HUES64 (cell line): Measurements from ENCODE around the gene SPG7.

Experiments used
- H3K27ac ChIP-seq: 2 replicates; pipeline ENCODE4 v1.7.0; 2013; ENCODE audit warnings: low read depth, low read length, inconsistent platforms
- H3K27me3 ChIP-seq: 2 replicates; pipeline ENCODE4 v1.6.1; 2013; ENCODE audit warnings: mild to moderate bottlenecking, low read length; ENCODE audit not compliant: insufficient read depth
- H3K36me3 ChIP-seq: 2 replicates; pipeline ENCODE4 v1.6.1; 2013; ENCODE audit warnings: mild to moderate bottlenecking, low read length; ENCODE audit not compliant: insufficient read depth
- H3K4me1 ChIP-seq: 2 replicates; pipeline ENCODE4 v1.6.1; 2013; ENCODE audit warnings: mild to moderate bottlenecking, low read length, moderate library complexity; ENCODE audit not compliant: insufficient read depth
- H3K4me3 ChIP-seq: 2 replicates; pipeline ENCODE4 v1.5.1; 2013; ENCODE audit warnings: mild to moderate bottlenecking, low read length, moderate library complexity
- H3K9ac ChIP-seq: 2 replicates; pipeline ENCODE4 v1.6.1; 2013; ENCODE audit warnings: mild to moderate bottlenecking, low read depth, low read length
- H3K9me3 ChIP-seq: 2 replicates; pipeline ENCODE4 v1.6.1; 2013; ENCODE audit warnings: low read depth, low read length; ENCODE audit not compliant: insufficient read depth
- WGBS: fragments of 150-250, 120-280 bp; methylation state at CpG from one replicate; pipeline ENCODE4 v1.1.7; 2013; ENCODE audit warnings: missing lambda C conversion rate; 5-methylcytosine and 5-hydroxymethylcytosine counted together

The SPG7 gene

DNA sequence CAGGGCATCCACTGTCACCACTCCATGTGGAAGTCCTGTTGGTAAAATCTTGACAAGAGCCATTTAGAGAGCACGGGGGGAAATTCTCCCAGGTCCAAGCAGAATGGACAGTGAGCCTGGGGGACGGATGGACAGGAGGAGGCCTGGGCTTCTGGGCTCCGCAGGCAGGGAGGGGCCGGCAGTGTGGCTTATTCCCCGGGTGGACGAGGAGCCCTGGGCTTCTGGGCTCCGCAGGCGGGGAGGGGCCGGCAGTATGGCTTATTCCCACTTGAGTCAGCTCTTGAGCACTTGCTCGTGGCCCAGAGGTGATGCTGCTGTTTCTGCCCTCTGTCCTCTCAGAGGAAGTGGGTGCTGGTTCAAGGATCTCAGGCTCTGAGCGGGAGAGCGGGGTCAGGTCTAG is 30.1 kb downstream of the SPG7 start:
- 97% methylated on average over 12 of the region's 12 CpGs for WGBS
- no peaks in the 10 kb centered on the region for H3K9me3 ChIP-seq
- no peaks in the 10 kb centered on the region for H3K27me3 ChIP-seq
- H3K36me3 ChIP-seq, result peaks cover 80% of the 10 kb centered on the region
- no peak overlapping the region for H3K27ac ChIP-seq
- no peaks in the 10 kb centered on the region for H3K4me1 ChIP-seq
- H3K4me3 ChIP-seq, result no peak overlapping the region
- no peak overlapping the region for H3K9ac ChIP-seq

- 93% methylated on average over 13 of the region's 13 CpGs for WGBS
- no peak overlapping the region for H3K4me3 ChIP-seq
- H3K4me1 ChIP-seq, result no peaks in the 10 kb centered on the region
- H3K9ac ChIP-seq, result no peak overlapping the region
- peaks cover 76% of the 10 kb centered on the region for H3K36me3 ChIP-seq
- H3K27me3 ChIP-seq, result no peaks in the 10 kb centered on the region
- H3K27ac ChIP-seq, result no peak overlapping the region
- H3K9me3 ChIP-seq, result no peaks in the 10 kb centered on the region
Measured at GRCh38 chr16:89540557-89540956, 32.4 kb downstream of the SPG7 start.

GRCh38 chr16:89541792-89542191 is 33.6 kb downstream of the SPG7 start:
- Histone ChIP-seq H3K27ac (no peak overlapping the region), H3K27me3 (no peaks in the 10 kb centered on the region), H3K36me3 (peaks cover 84% of the 10 kb centered on the region), H3K4me3 (no peak overlapping the region), H3K4me1 (no peaks in the 10 kb centered on the region), H3K9ac (no peak overlapping the region), H3K9me3 (no peaks in the 10 kb centered on the region)
- WGBS, result 95% methylated on average over 21 of the region's 21 CpGs

DNA sequence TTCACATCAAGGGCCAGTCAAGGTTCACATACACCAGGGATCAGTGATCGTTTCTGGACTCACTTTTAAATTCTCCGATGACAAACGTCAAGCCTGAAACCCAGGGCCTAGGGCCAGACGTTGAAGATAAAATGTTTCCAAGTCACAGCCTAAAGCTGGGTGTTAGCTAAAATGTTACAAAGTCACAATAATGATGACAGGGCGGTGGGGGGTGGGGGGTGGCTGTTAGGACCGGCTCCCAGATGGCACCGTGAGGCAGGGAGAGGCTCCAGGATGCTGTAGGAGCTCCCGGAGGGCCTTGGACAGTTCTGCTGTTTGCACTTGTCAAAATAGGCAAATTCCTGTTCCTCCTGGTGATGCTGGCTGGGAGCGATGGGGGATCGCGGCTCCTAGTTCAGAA is 35.9 kb downstream of the SPG7 start:
- Histone ChIP-seq H3K9me3 (no peaks in the 10 kb centered on the region), H3K36me3 (peaks cover 83% of the 10 kb centered on the region), H3K4me3 (no peak overlapping the region), H3K4me1 (no peaks in the 10 kb centered on the region), H3K27me3 (no peaks in the 10 kb centered on the region), H3K9ac (no peak overlapping the region), H3K27ac (no peak overlapping the region)
- 95% methylated on average over 11 of the region's 11 CpGs for WGBS

DNA sequence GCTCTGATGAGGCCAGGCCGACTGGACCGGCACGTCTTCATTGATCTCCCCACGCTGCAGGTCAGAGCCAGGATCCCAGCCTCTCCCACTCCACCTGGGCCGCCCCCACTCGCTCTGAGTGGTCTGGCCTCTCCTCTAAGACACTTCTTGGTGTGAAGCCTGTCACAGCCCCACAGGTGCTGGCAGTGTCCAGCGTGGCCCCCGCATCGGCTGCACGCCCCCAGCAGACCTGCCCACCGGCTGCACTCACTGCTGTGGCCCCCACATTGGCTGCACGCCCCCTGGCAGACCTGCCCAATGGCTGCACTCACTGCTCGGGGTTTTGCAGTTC is 36.5 kb downstream of the SPG7 start:
- Histone ChIP-seq H3K27me3 (no peaks in the 10 kb centered on the region), H3K36me3 (peaks cover 86% of the 10 kb centered on the region), H3K27ac (no peak overlapping the region), H3K4me1 (no peaks in the 10 kb centered on the region), H3K9me3 (no peaks in the 10 kb centered on the region), H3K9ac (no peak overlapping the region), H3K4me3 (no peak overlapping the region)
- 94% methylated on average over 13 of the region's 13 CpGs for WGBS

- H3K27me3 ChIP-seq, result no peaks in the 10 kb centered on the region
- no peaks in the 10 kb centered on the region for H3K4me1 ChIP-seq
- no peak overlapping the region for H3K4me3 ChIP-seq
- H3K36me3 ChIP-seq, result peaks cover 86% of the 10 kb centered on the region
- no peaks in the 10 kb centered on the region for H3K9me3 ChIP-seq
- H3K27ac ChIP-seq, result no peak overlapping the region
- 95% methylated on average over 16 of the region's 17 CpGs for WGBS
- no peak overlapping the region for H3K9ac ChIP-seq
Measured at GRCh38 chr16:89545044-89545830, 37.0 kb downstream of the SPG7 start.

- Histone ChIP-seq H3K4me1 (no peaks in the 10 kb centered on the region), H3K4me3 (no peak overlapping the region), H3K9ac (no peak overlapping the region), H3K9me3 (no peaks in the 10 kb centered on the region), H3K27ac (no peak overlapping the region), H3K36me3 (peaks cover 88% of the 10 kb centered on the region), H3K27me3 (no peaks in the 10 kb centered on the region)
- WGBS, result 97% methylated on average over 26 of the region's 26 CpGs
Measured at GRCh38 chr16:89545831-89546574, 37.8 kb downstream of the SPG7 start.

GRCh38 chr16:89546781-89547180 is 38.6 kb downstream of the SPG7 start:
- 94% methylated on average over 19 of the region's 19 CpGs for WGBS
- no peaks in the 10 kb centered on the region for H3K27me3 ChIP-seq
- no peaks in the 10 kb centered on the region for H3K9me3 ChIP-seq
- no peak overlapping the region for H3K9ac ChIP-seq
- no peak overlapping the region for H3K4me3 ChIP-seq
- H3K4me1 ChIP-seq, result no peaks in the 10 kb centered on the region
- no peak overlapping the region for H3K27ac ChIP-seq
- peaks cover 88% of the 10 kb centered on the region for H3K36me3 ChIP-seq

- Histone ChIP-seq H3K27ac (no peak overlapping the region), H3K4me1 (no peaks in the 10 kb centered on the region), H3K9ac (no peak overlapping the region), H3K9me3 (no peaks in the 10 kb centered on the region), H3K36me3 (peaks cover 89% of the 10 kb centered on the region), H3K4me3 (no peak overlapping the region), H3K27me3 (no peaks in the 10 kb centered on the region)
- 97% methylated on average over 17 of the region's 17 CpGs for WGBS
Measured at GRCh38 chr16:89547291-89547690, 39.1 kb downstream of the SPG7 start.

DNA sequence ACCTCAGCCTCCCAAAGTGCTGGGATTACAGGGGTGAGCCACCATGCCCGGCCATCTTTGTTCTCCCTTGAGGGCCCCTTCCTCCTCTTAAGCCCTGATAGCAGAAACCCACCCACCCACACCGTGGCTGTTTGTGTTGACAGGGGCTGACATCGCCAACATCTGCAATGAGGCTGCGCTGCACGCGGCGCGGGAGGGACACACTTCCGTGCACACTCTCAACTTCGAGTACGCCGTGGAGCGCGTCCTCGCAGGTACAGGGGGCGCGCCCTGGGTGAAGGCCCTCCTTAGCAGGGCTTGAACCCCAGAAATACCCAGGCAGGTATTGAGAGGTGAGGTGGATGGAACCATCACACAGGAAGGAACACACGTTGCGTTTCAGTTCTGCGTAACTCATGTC is 39.7 kb downstream of the SPG7 start:
- WGBS, result 97% methylated on average over 20 of the region's 20 CpGs
- Histone ChIP-seq H3K4me1 (no peaks in the 10 kb centered on the region), H3K4me3 (no peak overlapping the region), H3K27me3 (no peaks in the 10 kb centered on the region), H3K27ac (no peak overlapping the region), H3K36me3 (peaks cover 91% of the 10 kb centered on the region), H3K9ac (no peak overlapping the region), H3K9me3 (no peaks in the 10 kb centered on the region)

DNA sequence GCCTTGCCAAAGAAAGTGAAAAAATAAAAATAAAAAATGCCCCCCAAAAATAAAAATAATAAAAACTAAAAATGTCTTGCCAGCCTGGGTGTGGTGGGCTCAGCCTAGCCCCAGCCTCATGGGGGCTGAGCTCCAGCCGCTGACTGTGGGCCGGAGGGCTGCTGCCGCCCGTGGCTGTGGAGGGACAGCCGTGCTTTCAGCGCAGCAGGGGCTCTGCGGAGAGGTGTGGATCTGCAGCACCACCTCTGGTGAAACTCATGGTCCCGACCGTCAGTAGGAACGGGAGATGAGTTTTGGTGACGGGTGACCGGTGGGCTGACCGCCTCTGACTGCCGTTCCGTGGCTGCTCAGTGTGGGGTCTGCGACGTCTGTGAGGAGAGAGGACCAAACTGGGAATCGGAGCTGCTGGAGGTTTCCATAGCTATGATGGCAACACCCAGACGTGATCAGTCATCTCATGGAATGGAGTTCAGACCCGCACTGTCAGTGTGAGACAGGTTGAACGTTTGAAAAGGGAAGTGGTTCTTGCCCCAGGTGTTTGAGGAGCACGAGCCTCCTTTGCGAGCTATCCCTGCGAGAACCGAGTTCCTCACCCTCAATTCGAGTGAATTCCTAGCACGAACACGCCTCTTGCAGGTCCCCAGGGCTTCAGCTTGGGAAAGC is 40.3 kb downstream of the SPG7 start:
- no peak overlapping the region for H3K9ac ChIP-seq
- H3K27ac ChIP-seq, result no peak overlapping the region
- no peak overlapping the region for H3K4me3 ChIP-seq
- H3K9me3 ChIP-seq, result no peaks in the 10 kb centered on the region
- no peaks in the 10 kb centered on the region for H3K4me1 ChIP-seq
- H3K27me3 ChIP-seq, result no peaks in the 10 kb centered on the region
- peaks cover 97% of the 10 kb centered on the region for H3K36me3 ChIP-seq
- 94% methylated on average over 28 of the region's 28 CpGs for WGBS
